ENCODE data around the gene PLA2G3.

Gene PLA2G3

GRCh38 chr22:31120642-31121041 lies 19.7 kb downstream of the PLA2G3 start:
- H2AFZ ChIP-seq (ENCODE audit: low read depth, low read length, severe bottlenecking), result no peak overlapping the region
- H3K4me2 ChIP-seq (ENCODE audit: low read depth, low read length, poor library complexity, severe bottlenecking), result no peak overlapping the region
- H3K9me3 ChIP-seq (ENCODE audit: insufficient read depth, low read length), result no peaks in the 10 kb centered on the region
- no peak overlapping the region for H3K27ac ChIP-seq (ENCODE audit: low read depth, low read length)
- H3K79me2 ChIP-seq (ENCODE audit: insufficient read depth, low read length), result no peaks in the 10 kb centered on the region
- H3F3A ChIP-seq (ENCODE audit: insufficient read depth), result no peaks in the 10 kb centered on the region
- TF ChIP-seq EZH2phosphoT487 (conservative IDR thresholded peaks at IDR 0.05; ENCODE audit: low read length) (no peak), CTCF (IDR thresholded peaks at IDR 0.05; ENCODE audit: insufficient read depth, low read length, poor library complexity, severe bottlenecking) (no peak)
- no peak overlapping the region for H3K9ac ChIP-seq (ENCODE audit: low read length)
- no peaks in the 10 kb centered on the region for H3K36me3 ChIP-seq (ENCODE audit: low read length)
- no peaks in the 10 kb centered on the region for H4K20me1 ChIP-seq (ENCODE audit: low read depth, low read length)
- H3K9me2 ChIP-seq (replicated peaks; ENCODE audit: insufficient read depth, low read length), result no peaks in the 10 kb centered on the region
- no peaks in the 10 kb centered on the region for H3K27me3 ChIP-seq (ENCODE audit: low read length)
- no peak overlapping the region for H3K4me3 ChIP-seq (ENCODE audit: insufficient read depth, low read length, poor library complexity, severe bottlenecking)

GRCh38 chr22:31120230-31120629 lies 20.1 kb downstream of the PLA2G3 start:
- TF ChIP-seq CTCF (IDR thresholded peaks at IDR 0.05; ENCODE audit: insufficient read depth, low read length, poor library complexity, severe bottlenecking) (no peak), EZH2phosphoT487 (conservative IDR thresholded peaks at IDR 0.05; ENCODE audit: low read length) (no peak)
- Histone ChIP-seq H3K9me2 (replicated peaks; ENCODE audit: insufficient read depth, low read length) (no peaks in the 10 kb centered on the region), H3K9me3 (ENCODE audit: insufficient read depth, low read length) (no peaks in the 10 kb centered on the region)

GRCh38 chr22:31119026-31119717 lies 21.1 kb downstream of the PLA2G3 start:
- TF ChIP-seq EZH2phosphoT487 (conservative IDR thresholded peaks at IDR 0.05; ENCODE audit: low read length), result no peak
- TF ChIP-seq CTCF (IDR thresholded peaks at IDR 0.05; ENCODE audit: insufficient read depth, low read length, poor library complexity, severe bottlenecking), result no peak
- H4K20me1 ChIP-seq (ENCODE audit: low read depth, low read length), result no peaks in the 10 kb centered on the region
- H3F3A ChIP-seq (ENCODE audit: insufficient read depth), result no peaks in the 10 kb centered on the region
- H3K27me3 ChIP-seq (ENCODE audit: low read length), result no peaks in the 10 kb centered on the region
- no peak overlapping the region for H3K4me2 ChIP-seq (ENCODE audit: low read depth, low read length, poor library complexity, severe bottlenecking)
- H3K9me2 ChIP-seq (replicated peaks; ENCODE audit: insufficient read depth, low read length), result no peaks in the 10 kb centered on the region
- H3K4me3 ChIP-seq (ENCODE audit: insufficient read depth, low read length, poor library complexity, severe bottlenecking), result no peak overlapping the region
- H3K36me3 ChIP-seq (ENCODE audit: low read length), result no peaks in the 10 kb centered on the region
- H3K27ac ChIP-seq (ENCODE audit: low read depth, low read length), result no peak overlapping the region
- H3K9ac ChIP-seq (ENCODE audit: low read length), result no peak overlapping the region
- no peaks in the 10 kb centered on the region for H3K9me3 ChIP-seq (ENCODE audit: insufficient read depth, low read length)
- no peak overlapping the region for H2AFZ ChIP-seq (ENCODE audit: low read depth, low read length, severe bottlenecking)
- H3K79me2 ChIP-seq (ENCODE audit: insufficient read depth, low read length), result no peaks in the 10 kb centered on the region

More at GRCh38 chr22:31120230-31120629, 20.1 kb downstream of the PLA2G3 start:
- Histone ChIP-seq H3K9ac (ENCODE audit: low read length) (no peak overlapping the region), H4K20me1 (ENCODE audit: low read depth, low read length) (no peaks in the 10 kb centered on the region), H3K4me3 (ENCODE audit: insufficient read depth, low read length, poor library complexity, severe bottlenecking) (no peak overlapping the region), H3F3A (ENCODE audit: insufficient read depth) (no peaks in the 10 kb centered on the region), H3K27me3 (ENCODE audit: low read length) (no peaks in the 10 kb centered on the region), H3K79me2 (ENCODE audit: insufficient read depth, low read length) (no peaks in the 10 kb centered on the region), H3K36me3 (ENCODE audit: low read length) (no peaks in the 10 kb centered on the region), H2AFZ (ENCODE audit: low read depth, low read length, severe bottlenecking) (no peak overlapping the region), H3K27ac (ENCODE audit: low read depth, low read length) (no peak overlapping the region), H3K4me2 (ENCODE audit: low read depth, low read length, poor library complexity, severe bottlenecking) (no peak overlapping the region)
